ENCODE measurements around the gene SALL3. TPM values are rescaled to one million over a fixed set of nuclear protein-coding genes. Genes with fewer than 3 reads are reported as not detected.

The SALL3 gene
- total and polyA plus RNA-seq, 2 of the 13 experiments (the other 11 are each of a cell fraction or from before 2014, with no cell fraction given) = not detected

DNA sequence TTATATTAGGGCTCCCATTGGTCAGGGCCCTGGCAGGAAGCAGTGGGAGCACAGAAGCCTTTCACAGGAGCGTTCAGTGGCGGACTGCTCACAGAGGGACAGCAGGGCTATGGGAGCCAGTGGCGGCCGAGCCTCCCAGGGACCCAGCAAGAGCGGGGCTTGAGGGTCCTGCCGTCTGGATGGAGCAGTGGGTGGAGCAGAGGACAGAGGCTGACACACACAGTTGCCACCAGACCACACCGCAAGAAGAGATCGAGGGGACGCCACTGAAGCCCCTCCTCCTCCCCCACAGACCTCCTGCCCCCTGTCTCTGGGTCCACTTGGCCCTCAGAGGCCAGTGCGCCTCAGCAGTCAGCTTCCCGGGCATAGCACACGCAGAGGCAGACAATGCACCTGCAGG lies 39.3 kb downstream of the SALL3 start (continued):
- TF ChIP-seq REXO4 (CRISPR knock-in tag; IDR thresholded peaks at IDR 0.05; ENCODE audit: borderline replicate concordance) = no peak
- TF ChIP-seq PLRG1 (conservative IDR thresholded peaks at IDR 0.05) = no peak
- TF ChIP-seq TOE1 (CRISPR knock-in tag; IDR thresholded peaks at IDR 0.05) = no peak
- TF ChIP-seq NR2F2 (IDR thresholded peaks at IDR 0.05; ENCODE audit: borderline replicate concordance, low read depth) = no peak
- TF ChIP-seq NONO (IDR thresholded peaks at IDR 0.05) = no peak
- no peak for TF ChIP-seq NONO (CRISPR knock-in tag; conservative IDR thresholded peaks at IDR 0.05)
- no peak for TF ChIP-seq ZNF772 (CRISPR knock-in tag; IDR thresholded peaks at IDR 0.05)
- TF ChIP-seq ZNF260 (CRISPR knock-in tag; IDR thresholded peaks at IDR 0.05; ENCODE audit: borderline replicate concordance, low read depth) = no peak
- no peak for TF ChIP-seq ZBTB37 (CRISPR knock-in tag; IDR thresholded peaks at IDR 0.05)
- no peak for TF ChIP-seq HMG20A (CRISPR knock-in tag; IDR thresholded peaks at IDR 0.05; ENCODE audit: borderline replicate concordance)

DNA sequence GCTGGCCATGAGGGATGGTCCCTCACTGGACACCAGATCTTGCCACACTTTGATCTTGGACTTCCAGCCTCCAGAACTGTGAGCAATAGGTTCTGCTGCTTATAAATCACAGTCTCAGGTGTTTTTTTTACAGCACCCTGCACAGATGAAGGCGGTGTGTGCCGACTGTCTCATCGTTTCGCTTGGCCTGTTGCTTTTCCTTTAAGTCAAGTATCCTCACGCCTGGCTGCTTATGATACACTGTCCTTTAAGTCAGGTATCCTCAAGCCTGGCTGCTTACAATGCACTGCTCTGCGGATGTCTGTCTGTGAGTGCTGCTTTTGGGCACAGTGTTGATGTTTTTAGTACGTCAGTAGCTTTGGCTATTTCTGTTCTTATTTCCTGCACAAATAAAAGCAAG lies 40.3 kb downstream of the SALL3 start:
- intact Hi-C loops (cut with micrococcal nuclease; ENCODE audit: unreplicated experiment) (no loop called here), in situ Hi-C loops (cut with HindIII; ENCODE audit: extremely low pct_ligation_motif_present, low pct_unique_long_range_greater_than_20kb) (no loop called here)
- Histone ChIP-seq H3K9me3 (ENCODE audit: low read length) (0 out of 2 replicates have a peak, but pooled peaks cover 5% of the 10 kb centered on the region), H3K36me3 (replicated peaks in 1 of 2; ENCODE audit: control insufficient read depth in 1 of 2, insufficient read depth in 2 of 2, low read length in 2 of 2) (no peaks in the 10 kb centered on the region), H3K4me3 (replicated peaks in 1 of 3; ENCODE audit: insufficient read depth in 1 of 3, low read depth in 2 of 3, low read length in 3 of 3) (no peak overlapping the region), H2AFZ (ENCODE audit: low read length) (no peak overlapping the region), H3K27me3 (ENCODE audit: control insufficient read depth in 1 of 2, insufficient read depth in 2 of 2, low read length in 2 of 2) (peaks cover 3 to 53% of the 10 kb centered on the region in 2 experiments), H3K27ac (ENCODE audit: extremely low read length, insufficient read depth, low read length) (no peak overlapping the region), H4K20me1 (ENCODE audit: insufficient read depth, low read length) (no peaks in the 10 kb centered on the region), H3K4me2 (ENCODE audit: low read depth, low read length) (no peak overlapping the region), H3K9ac (ENCODE audit: insufficient read depth, low read depth, low read length) (no peak overlapping the region), H3K79me2 (ENCODE audit: insufficient read depth, low read length) (no peaks in the 10 kb centered on the region), H3K4me1 (ENCODE audit: insufficient read depth, low read length) (no peaks in the 10 kb centered on the region)
- WGBS (ENCODE audit: low lambda C conversion rate) = 44% methylated on average over 7 of the region's 7 CpGs
- BruUV-seq (replicated peaks) = no TSS peak
- POLR2A ChIA-PET = no interaction called here
- no peak for FAIRE-seq
- ATAC-seq = no peak
- DNase-seq (ENCODE audit: low spot score) = no peak
- CTCF ChIA-PET (ENCODE audit: low intra/inter-chr PET ratio, low total read pairs) = no interaction called here
- TF ChIP-seq MTERF4 (CRISPR knock-in tag; IDR thresholded peaks at IDR 0.05) = no peak
- TF ChIP-seq ZFP91 (CRISPR knock-in tag; IDR thresholded peaks at IDR 0.05; ENCODE audit: borderline replicate concordance) = no peak
- TF ChIP-seq MNT (IDR thresholded peaks at IDR 0.05) = no peak
- TF ChIP-seq ZSCAN22 (CRISPR knock-in tag; IDR thresholded peaks at IDR 0.05) = no peak
- TF ChIP-seq, protein P1, sequence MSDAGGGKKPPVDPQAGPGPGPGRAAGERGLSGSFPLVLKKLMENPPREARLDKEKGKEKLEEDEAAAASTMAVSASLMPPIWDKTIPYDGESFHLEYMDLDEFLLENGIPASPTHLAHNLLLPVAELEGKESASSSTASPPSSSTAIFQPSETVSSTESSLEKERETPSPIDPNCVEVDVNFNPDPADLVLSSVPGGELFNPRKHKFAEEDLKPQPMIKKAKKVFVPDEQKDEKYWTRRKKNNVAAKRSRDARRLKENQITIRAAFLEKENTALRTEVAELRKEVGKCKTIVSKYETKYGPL (CRISPR knock-in tag; IDR thresholded peaks at IDR 0.05) = no peak
- no peak for TF ChIP-seq SAP130 (CRISPR knock-in tag; IDR thresholded peaks at IDR 0.05; ENCODE audit: low read depth)
- TF ChIP-seq HNRNPH1 (optimal IDR thresholded peaks at IDR 0.05; ENCODE audit: low read depth, low read length) = no peak
- TF ChIP-seq ZNF747 (CRISPR knock-in tag; IDR thresholded peaks at IDR 0.05; ENCODE audit: borderline replicate concordance) = no peak
- TF ChIP-seq ZNF24 (IDR thresholded peaks at IDR 0.05) = no peak
- TF ChIP-seq ZNF558 (CRISPR knock-in tag; IDR thresholded peaks at IDR 0.05; ENCODE audit: borderline replicate concordance) = no peak
